Kidney (tissue), 22 donors: Measurements from ENCODE around the gene MTFMT. TPM values are rescaled to one million over a fixed set of nuclear protein-coding genes. Genes with fewer than 3 reads are reported as not detected.

Experiments used
- DNase-seq, 5 donors: peaks; one replicate each; pipeline ENCODE4 v3.0.0-alpha.2; 2013 to 2020
- FAIRE-seq: peaks from 2 replicates; lab custom pipeline; 2012; peaks lifted over from hg19 to GRCh38; lab: Jason Lieb, UNC
- H3K27ac ChIP-seq, 2 donors: one replicate each; pipeline ENCODE4 v1.7.0; 2013; ENCODE audit warnings: low read depth in 2 of 2, low read length in 2 of 2, inconsistent platforms in 1 of 2
- H3K27me3 ChIP-seq: one replicate; pipeline ENCODE4 v1.7.1; 2013; ENCODE audit warnings: low read length, inconsistent platforms; ENCODE audit not compliant: control insufficient read depth, insufficient read depth
- H3K36me3 ChIP-seq, 3 donors: one replicate each; pipeline versions ENCODE4 v1.7.0 to v1.7.1; 2013; ENCODE audit warnings: low read length in 3 of 3, control low read depth in 1 of 3, inconsistent platforms in 1 of 3; ENCODE audit not compliant: insufficient read depth in 3 of 3, control insufficient read depth in 2 of 3
- H3K4me1 ChIP-seq, 3 donors: one replicate each; pipeline versions ENCODE4 v1.7.0 to v1.7.1; 2013; ENCODE audit warnings: low read length in 3 of 3, inconsistent platforms in 1 of 3, low read depth in 1 of 3; ENCODE audit not compliant: control insufficient read depth in 2 of 3, insufficient read depth in 2 of 3
- H3K4me3 ChIP-seq, 3 donors: one replicate each; pipeline versions ENCODE4 v1.7.0 to v1.8.1; 2013; ENCODE audit warnings: low read length in 3 of 3, control low read depth in 1 of 3, inconsistent platforms in 1 of 3
- H3K9ac ChIP-seq, 3 donors: one replicate each; pipeline versions ENCODE4 v1.7.0 to v1.7.1; 2013; ENCODE audit warnings: low read length in 3 of 3, control low read depth in 1 of 3, inconsistent platforms in 1 of 3
- H3K9me3 ChIP-seq, 3 donors: one replicate each; pipeline versions ENCODE4 v1.7.0 to v1.7.1; 2013; ENCODE audit warnings: low read length in 3 of 3, control low read depth in 1 of 3, inconsistent platforms in 1 of 3; ENCODE audit not compliant: control insufficient read depth in 2 of 3, insufficient read depth in 1 of 3
- CTCF ChIP-seq: IDR thresholded peaks from 3 replicates; pipeline ENCODE4 v1.5.1; 2012; ENCODE audit warnings: mild to moderate bottlenecking, moderate library complexity, borderline replicate concordance; ENCODE audit not compliant: insufficient read depth; ENCODE audit errors: extremely low read depth
- intact Hi-C: fragments of 100-400 bp; cut with DNase I; formaldehyde crosslinking; loops from one replicate; pipeline ENCODE4 v1.11.1; 2022
- long read RNA-seq, 10 donors: library from polyadenylated mRNA in 1 of 10; unstranded in 1 of 10; transcript quantifications; one replicate each; pipeline ENCODE4 v2.0.0 and lab custom pipeline, GENCODE V29; 2021 to 2026
- polyA plus RNA-seq: library from polyadenylated mRNA; stranded (reverse); fragments of 350-450 nt; fragmentation: Illumina TruSeq; extraction: RNeasy Lipid Tissue Mini Kit (QIAGEN cat#74804); gene quantifications from one replicate; pipeline ENCODE4 v1.2.3, GENCODE V29; 2014; ENCODE audit warnings: low read depth, low replicate concordance; ENCODE audit not compliant: insufficient read depth
- total RNA-seq: library from RNA; stranded (reverse); fragmentation: NEBNext Ultra II Directional; extraction: Animal tissue kit (Norgen Biotek cat#: 25700); gene quantifications from one replicate; pipeline ENCODE4 v1.2.1, GENCODE V29; 2021
- donor health status: control.
- donor health status: control.
- donor health status: control.
- donor health status: control.
- donor health status: control.
- donor health status: DM: yes; HTN: yes; CAD: no.
- donor health status: Normal renal cell carcinoma (clear cell type).

MTFMT gene
- total RNA-seq (12.5 TPM), polyA plus RNA-seq (11.7 TPM)
- long read RNA-seq, donor 1, transcript MTFMT-201 (9 exons, 2,734 nt), result major isoform, 5 of 5 reads
- long read RNA-seq, donor 1, partial matches to known transcripts, result 0 of 5 reads
- long read RNA-seq, donor 1, other reads (novel, unspliced or antisense), result 0 of 5 reads
- long read RNA-seq, donor 2, partial matches to known transcripts, result 14 of 17 reads
- long read RNA-seq, donor 2, other reads (novel, unspliced or antisense), result 0 of 17 reads
- long read RNA-seq, donor 3, partial matches to known transcripts, result 0 of 6 reads
- long read RNA-seq, donor 3, other reads (novel, unspliced or antisense), result 0 of 6 reads
- long read RNA-seq, donor 4, transcript MTFMT-201 (9 exons, 2,734 nt), result major isoform, 5 of 8 reads
- long read RNA-seq, donor 4, partial matches to known transcripts, result 0 of 8 reads
- long read RNA-seq, donor 4, other reads (novel, unspliced or antisense), result 0 of 8 reads
- long read RNA-seq, donor 5, partial matches to known transcripts, result 0 of 2 reads
- long read RNA-seq, donor 5, other reads (novel, unspliced or antisense), result 0 of 2 reads
- long read RNA-seq, donor 6, transcript MTFMT-201 (9 exons, 2,734 nt), result major isoform, 5 of 5 reads
- long read RNA-seq, donor 6, partial matches to known transcripts, result 0 of 5 reads
- long read RNA-seq, donor 6, other reads (novel, unspliced or antisense), result 0 of 5 reads
- long read RNA-seq, donor 7, transcript MTFMT-201 (9 exons, 2,734 nt), result major isoform, 9 of 11 reads
- long read RNA-seq, donor 7, partial matches to known transcripts, result 2 of 11 reads
- long read RNA-seq, donor 7, other reads (novel, unspliced or antisense), result 0 of 11 reads
- long read RNA-seq, donor 8, partial matches to known transcripts, result 0 of 6 reads
- long read RNA-seq, donor 8, other reads (novel, unspliced or antisense), result 0 of 6 reads
- long read RNA-seq, donor 9, partial matches to known transcripts, result 0 of 4 reads
- long read RNA-seq, donor 9, other reads (novel, unspliced or antisense), result 0 of 4 reads
- long read RNA-seq, donor 10, transcript MTFMT-201 (9 exons, 2,734 nt), result major isoform, 6 of 28 reads
- long read RNA-seq, donor 10, partial matches to known transcripts, result 20 of 28 reads
- long read RNA-seq, donor 10, other reads (novel, unspliced or antisense), result 0 of 28 reads

- Histone ChIP-seq H3K27me3 (no peaks in the 10 kb centered on the region), H3K9me3 (no peaks in the 10 kb centered on the region), H3K4me3 (peak within 1 kb of the TSS; percentile 73 to 88 (median 74)), H3K4me1 (peaks cover 0 to 19% (median 3%) of the 10 kb centered on the region in 3 donors), H3K9ac (peak within 1 kb of the TSS; percentile 57 to 85 (median 60)), H3K36me3 (peaks cover 0 to 5% (median 3%) of the 10 kb centered on the region in 3 donors), H3K27ac (no peak within 1 kb of the TSS)
- DNase-seq (peak; percentile 93 to 96 (median 95)), FAIRE-seq (no peak)
- no peak for TF ChIP-seq CTCF
- intact Hi-C loops, result no loop called here
These were observed at the start of gene MTFMT for GRCh38 chr15:65028921-65029735. MTFMT (minus strand) TSS chr15:65029639; CDS start chr15:65029613, 26 bp downstream.

- no peaks in the 10 kb centered on the region for H3K27me3 ChIP-seq
- TF ChIP-seq CTCF, result peak; percentile 72
- H3K4me3 ChIP-seq, result no peak overlapping the region
- no peaks in the 10 kb centered on the region for H3K36me3 ChIP-seq
- no peak overlapping the region for H3K27ac ChIP-seq
- H3K9ac ChIP-seq, result no peak overlapping the region
- DNase-seq, result peak; percentile 78 to 85 (median 82)
- peaks cover 0 to 7% (median 0%) of the 10 kb centered on the region in 3 donors for H3K4me1 ChIP-seq
- H3K9me3 ChIP-seq, result no peaks in the 10 kb centered on the region
- FAIRE-seq, result no peak
- intact Hi-C loops, result no loop called here
These were observed 48.5 kb upstream of the MTFMT start for GRCh38 chr15:65077981-65078352.

- Histone ChIP-seq H3K27me3 (no peaks in the 10 kb centered on the region), H3K36me3 (no peaks in the 10 kb centered on the region), H3K4me1 (peaks cover 0 to 5% (median 0%) of the 10 kb centered on the region in 3 donors), H3K4me3 (no peak overlapping the region), H3K9me3 (no peaks in the 10 kb centered on the region), H3K9ac (no peak overlapping the region), H3K27ac (no peak overlapping the region)
- DNase-seq (no peak), FAIRE-seq (no peak)
- no peak for TF ChIP-seq CTCF
- intact Hi-C loops, result no loop called here
These were observed 48.0 kb upstream of the MTFMT start for GRCh38 chr15:65077291-65077980.
